Measurements from ENCODE around the gene NDUFB10. TPM values are rescaled to one million over a fixed set of nuclear protein-coding genes. Genes with fewer than 3 reads are reported as not detected.

NDUFB10 gene
- total and polyA plus RNA-seq, 10 of the 15 experiments (the other 5 are each of a cell fraction or from before 2014, with no cell fraction given), result 52.2 to 319 (median 130) TPM

DNA sequence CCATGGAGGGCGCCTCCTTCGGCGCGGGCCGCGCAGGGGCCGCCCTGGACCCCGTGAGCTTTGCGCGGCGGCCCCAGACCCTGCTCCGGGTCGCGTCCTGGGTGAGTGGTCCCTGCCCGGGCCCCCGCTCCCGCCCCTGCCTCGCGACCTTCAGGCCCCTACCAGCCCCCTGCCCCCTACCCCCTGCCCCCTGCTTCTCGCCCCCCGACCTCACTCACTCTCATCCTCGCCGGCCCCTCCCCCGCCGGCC lies 30.7 kb downstream of the NDUFB10 start:
- Histone ChIP-seq H3K9ac (ENCODE audit: control insufficient read depth, insufficient read depth, low read length) (no peak overlapping the region), H3K79me2 (ENCODE audit: control insufficient read depth, insufficient read depth, low read length) (no peaks in the 10 kb centered on the region; the same call in none of the 2 replicates), H3K27ac (ENCODE audit: control insufficient read depth, insufficient read depth) (no peak overlapping the region), H3K27me3 (replicated peaks in 1 of 2; ENCODE audit: control insufficient read depth in 2 of 2, insufficient read depth in 2 of 2, low read length in 1 of 2) (no peaks in the 10 kb centered on the region), H2AFZ (ENCODE audit: control insufficient read depth, low read depth, low read length) (no peak overlapping the region), H3K4me1 (ENCODE audit: control insufficient read depth, insufficient read depth, low read length) (peaks cover 38% of the 10 kb centered on the region), H3K36me3 (ENCODE audit: control insufficient read depth in 2 of 2, insufficient read depth in 2 of 2, low read length in 1 of 2) (peaks cover 5 to 6% of the 10 kb centered on the region in 2 experiments; a peak in 3 of 4 replicates), H3K9me3 (replicated peaks; ENCODE audit: control insufficient read depth, insufficient read depth, low read length) (peaks cover 1% of the 10 kb centered on the region; the same call in 1 of the 3 replicates), H4K20me1 (ENCODE audit: control insufficient read depth, insufficient read depth) (no peaks in the 10 kb centered on the region), H3K4me3 (peak overlapping the region; percentile 65), H3K4me2 (ENCODE audit: control insufficient read depth, insufficient read depth) (peak overlapping the region; percentile 98; the same call in 1 of the 2 replicates)
- 0% methylated on average over 14 of the region's 25 CpGs for WGBS (ENCODE audit: insufficient coverage, insufficient replicate concordance, low lambda C conversion rate, missing lambda C conversion rate)
- no peak for ATAC-seq
- SMC1A ChIA-PET (ENCODE audit: uncharacterized antibody, unreplicated experiment), result no interaction called here
- POLR2A ChIA-PET, result interaction anchor here (2.2 to 3.3 kb wide), 4 partner anchors 8 to 29 kb away, joined by 13 to 18 read pairs (median 14); partner anchors contain the start of genes NOXO1, RPS2 and TBL3
- intact Hi-C loops (cut with micrococcal nuclease; ENCODE audit: unreplicated experiment) (no loop called here), in situ Hi-C loops (cut with MboI) (no loop called here)
- CTCF ChIA-PET, result interaction anchor here (6.5 kb wide), 1 partner anchor 13 kb away, joined by 54 read pairs; no protein-coding TSS in a partner anchor
- no peak for FAIRE-seq
- RAD21 ChIA-PET (ENCODE audit: unreplicated experiment), result interaction anchor here (1.3 kb wide), 1 partner anchor 150 kb away, joined by 7 read pairs; no protein-coding TSS in a partner anchor
- no TSS peak for BruUV-seq (replicated peaks)
- DNase-seq (ENCODE audit: low read depth, low spot score), result no peak
- no peak for TF ChIP-seq ZNF217 (IDR thresholded peaks at IDR 0.05)
- no peak for TF ChIP-seq CBFB (IDR thresholded peaks at IDR 0.05; ENCODE audit: low read depth)
- TF ChIP-seq, protein P1, sequence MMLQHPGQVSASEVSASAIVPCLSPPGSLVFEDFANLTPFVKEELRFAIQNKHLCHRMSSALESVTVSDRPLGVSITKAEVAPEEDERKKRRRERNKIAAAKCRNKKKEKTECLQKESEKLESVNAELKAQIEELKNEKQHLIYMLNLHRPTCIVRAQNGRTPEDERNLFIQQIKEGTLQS (IDR thresholded peaks at IDR 0.05; ENCODE audit: borderline replicate concordance, extremely low read depth, low read depth, low read length), result no peak
- no peak for TF ChIP-seq TAF1 (IDR thresholded peaks at IDR 0.05; ENCODE audit: borderline replicate concordance, low read depth, low read length)
- no peak for TF ChIP-seq RFX5 (IDR thresholded peaks at IDR 0.05; ENCODE audit: low read depth, low read length)
- no peak for TF ChIP-seq IKZF2 (IDR thresholded peaks at IDR 0.05)
- TF ChIP-seq, protein P2, sequence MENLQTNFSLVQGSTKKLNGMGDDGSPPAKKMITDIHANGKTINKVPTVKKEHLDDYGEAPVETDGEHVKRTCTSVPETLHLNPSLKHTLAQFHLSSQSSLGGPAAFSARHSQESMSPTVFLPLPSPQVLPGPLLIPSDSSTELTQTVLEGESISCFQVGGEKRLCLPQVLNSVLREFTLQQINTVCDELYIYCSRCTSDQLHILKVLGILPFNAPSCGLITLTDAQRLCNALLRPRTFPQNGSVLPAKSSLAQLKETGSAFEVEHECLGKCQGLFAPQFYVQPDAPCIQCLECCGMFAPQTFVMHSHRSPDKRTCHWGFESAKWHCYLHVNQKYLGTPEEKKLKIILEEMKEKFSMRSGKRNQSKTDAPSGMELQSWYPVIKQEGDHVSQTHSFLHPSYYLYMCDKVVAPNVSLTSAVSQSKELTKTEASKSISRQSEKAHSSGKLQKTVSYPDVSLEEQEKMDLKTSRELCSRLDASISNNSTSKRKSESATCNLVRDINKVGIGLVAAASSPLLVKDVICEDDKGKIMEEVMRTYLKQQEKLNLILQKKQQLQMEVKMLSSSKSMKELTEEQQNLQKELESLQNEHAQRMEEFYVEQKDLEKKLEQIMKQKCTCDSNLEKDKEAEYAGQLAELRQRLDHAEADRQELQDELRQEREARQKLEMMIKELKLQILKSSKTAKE (IDR thresholded peaks at IDR 0.05; ENCODE audit: low read depth, poor library complexity, severe bottlenecking), result no peak
- TF ChIP-seq RAD21 (IDR thresholded peaks at IDR 0.05; ENCODE audit: insufficient read depth, low read depth, low read length), result no peak
- TF ChIP-seq, protein P3, sequence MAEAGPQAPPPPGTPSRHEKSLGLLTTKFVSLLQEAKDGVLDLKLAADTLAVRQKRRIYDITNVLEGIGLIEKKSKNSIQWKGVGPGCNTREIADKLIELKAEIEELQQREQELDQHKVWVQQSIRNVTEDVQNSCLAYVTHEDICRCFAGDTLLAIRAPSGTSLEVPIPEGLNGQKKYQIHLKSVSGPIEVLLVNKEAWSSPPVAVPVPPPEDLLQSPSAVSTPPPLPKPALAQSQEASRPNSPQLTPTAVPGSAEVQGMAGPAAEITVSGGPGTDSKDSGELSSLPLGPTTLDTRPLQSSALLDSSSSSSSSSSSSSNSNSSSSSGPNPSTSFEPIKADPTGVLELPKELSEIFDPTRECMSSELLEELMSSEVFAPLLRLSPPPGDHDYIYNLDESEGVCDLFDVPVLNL (IDR thresholded peaks at IDR 0.05; ENCODE audit: low read depth, low read length), result no peak
- TF ChIP-seq RBBP5 (conservative IDR thresholded peaks at IDR 0.05), result no peak
- no peak for TF ChIP-seq BRCA1 (IDR thresholded peaks at IDR 0.05; ENCODE audit: low read depth, low read length)
- TF ChIP-seq, protein P4, sequence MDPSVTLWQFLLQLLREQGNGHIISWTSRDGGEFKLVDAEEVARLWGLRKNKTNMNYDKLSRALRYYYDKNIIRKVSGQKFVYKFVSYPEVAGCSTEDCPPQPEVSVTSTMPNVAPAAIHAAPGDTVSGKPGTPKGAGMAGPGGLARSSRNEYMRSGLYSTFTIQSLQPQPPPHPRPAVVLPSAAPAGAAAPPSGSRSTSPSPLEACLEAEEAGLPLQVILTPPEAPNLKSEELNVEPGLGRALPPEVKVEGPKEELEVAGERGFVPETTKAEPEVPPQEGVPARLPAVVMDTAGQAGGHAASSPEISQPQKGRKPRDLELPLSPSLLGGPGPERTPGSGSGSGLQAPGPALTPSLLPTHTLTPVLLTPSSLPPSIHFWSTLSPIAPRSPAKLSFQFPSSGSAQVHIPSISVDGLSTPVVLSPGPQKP (IDR thresholded peaks at IDR 0.05; ENCODE audit: low read depth, low read length), result no peak
- no peak for TF ChIP-seq RUNX3 (IDR thresholded peaks at IDR 0.05; ENCODE audit: low read length)
- no peak for TF ChIP-seq LARP7 (IDR thresholded peaks at IDR 0.05)
- TF ChIP-seq, protein P5, sequence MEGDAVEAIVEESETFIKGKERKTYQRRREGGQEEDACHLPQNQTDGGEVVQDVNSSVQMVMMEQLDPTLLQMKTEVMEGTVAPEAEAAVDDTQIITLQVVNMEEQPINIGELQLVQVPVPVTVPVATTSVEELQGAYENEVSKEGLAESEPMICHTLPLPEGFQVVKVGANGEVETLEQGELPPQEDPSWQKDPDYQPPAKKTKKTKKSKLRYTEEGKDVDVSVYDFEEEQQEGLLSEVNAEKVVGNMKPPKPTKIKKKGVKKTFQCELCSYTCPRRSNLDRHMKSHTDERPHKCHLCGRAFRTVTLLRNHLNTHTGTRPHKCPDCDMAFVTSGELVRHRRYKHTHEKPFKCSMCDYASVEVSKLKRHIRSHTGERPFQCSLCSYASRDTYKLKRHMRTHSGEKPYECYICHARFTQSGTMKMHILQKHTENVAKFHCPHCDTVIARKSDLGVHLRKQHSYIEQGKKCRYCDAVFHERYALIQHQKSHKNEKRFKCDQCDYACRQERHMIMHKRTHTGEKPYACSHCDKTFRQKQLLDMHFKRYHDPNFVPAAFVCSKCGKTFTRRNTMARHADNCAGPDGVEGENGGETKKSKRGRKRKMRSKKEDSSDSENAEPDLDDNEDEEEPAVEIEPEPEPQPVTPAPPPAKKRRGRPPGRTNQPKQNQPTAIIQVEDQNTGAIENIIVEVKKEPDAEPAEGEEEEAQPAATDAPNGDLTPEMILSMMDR (IDR thresholded peaks at IDR 0.05 in 2 of 3, conservative IDR thresholded peaks at IDR 0.05 in 1 of 3; ENCODE audit: control insufficient read depth in 2 of 3, extremely low read depth in 1 of 3, insufficient read depth in 1 of 3, low read depth in 3 of 3, low read length in 3 of 3), result no peak
- TF ChIP-seq, protein P6, sequence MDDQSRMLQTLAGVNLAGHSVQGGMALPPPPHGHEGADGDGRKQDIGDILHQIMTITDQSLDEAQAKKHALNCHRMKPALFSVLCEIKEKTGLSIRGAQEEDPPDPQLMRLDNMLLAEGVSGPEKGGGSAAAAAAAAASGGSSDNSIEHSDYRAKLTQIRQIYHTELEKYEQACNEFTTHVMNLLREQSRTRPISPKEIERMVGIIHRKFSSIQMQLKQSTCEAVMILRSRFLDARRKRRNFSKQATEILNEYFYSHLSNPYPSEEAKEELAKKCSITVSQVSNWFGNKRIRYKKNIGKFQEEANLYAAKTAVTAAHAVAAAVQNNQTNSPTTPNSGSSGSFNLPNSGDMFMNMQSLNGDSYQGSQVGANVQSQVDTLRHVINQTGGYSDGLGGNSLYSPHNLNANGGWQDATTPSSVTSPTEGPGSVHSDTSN (IDR thresholded peaks at IDR 0.05; ENCODE audit: insufficient replicate concordance, low read depth, low read length), result no peak
- no peak for TF ChIP-seq SMARCA5 (IDR thresholded peaks at IDR 0.05)
- no peak for TF ChIP-seq CBX3 (IDR thresholded peaks at IDR 0.05; ENCODE audit: borderline replicate concordance, low read depth)

Data from GM12878 (cell line).